ENCODE results near the gene REEP6.

REEP6 gene

DNA sequence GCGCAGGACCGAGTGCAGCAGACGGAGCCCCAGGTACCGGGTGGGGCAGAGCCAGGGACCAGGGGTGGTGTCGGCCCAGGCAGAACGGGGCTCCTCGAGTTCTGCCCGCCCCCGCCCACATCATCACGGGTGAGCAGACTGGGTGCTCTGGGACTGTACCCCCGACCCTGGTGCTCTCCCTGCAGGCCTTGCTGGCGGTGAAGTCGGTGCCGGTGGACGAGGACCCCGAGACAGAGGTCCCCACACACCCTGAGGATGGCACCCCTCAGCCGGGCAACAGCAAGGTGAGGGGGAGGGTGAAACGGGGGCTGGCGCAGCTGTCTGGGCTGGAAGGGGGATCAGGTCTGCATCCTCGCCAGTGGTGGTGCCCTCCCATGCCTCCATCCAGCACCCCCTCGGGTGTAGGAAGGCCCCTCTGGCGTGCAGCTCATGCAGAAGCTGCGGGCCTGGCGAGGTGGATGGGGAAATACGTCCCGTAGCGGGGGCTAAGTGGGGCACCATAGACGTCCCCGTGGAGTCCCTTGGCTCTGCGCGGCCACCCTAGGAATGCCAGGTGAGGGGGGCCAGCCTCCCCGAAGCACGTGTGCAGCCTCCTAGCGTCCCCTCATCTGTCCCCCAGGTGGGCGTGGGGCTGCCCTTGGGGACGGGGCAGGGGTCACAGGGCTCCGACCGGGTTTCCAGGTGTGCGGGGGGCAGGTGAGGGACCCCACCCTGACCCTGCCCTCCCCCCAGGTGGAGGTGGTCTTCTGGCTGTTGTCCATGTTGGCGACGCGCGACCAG lies 34.7 kb upstream of the REEP6 start:
- no peak for DNase-seq (ENCODE audit: low read depth)

- DNase-seq (ENCODE audit: low read depth) = no peak
Observed at GRCh38 chr19:1457031-1457739, 33.8 kb upstream of the REEP6 start.

DNA sequence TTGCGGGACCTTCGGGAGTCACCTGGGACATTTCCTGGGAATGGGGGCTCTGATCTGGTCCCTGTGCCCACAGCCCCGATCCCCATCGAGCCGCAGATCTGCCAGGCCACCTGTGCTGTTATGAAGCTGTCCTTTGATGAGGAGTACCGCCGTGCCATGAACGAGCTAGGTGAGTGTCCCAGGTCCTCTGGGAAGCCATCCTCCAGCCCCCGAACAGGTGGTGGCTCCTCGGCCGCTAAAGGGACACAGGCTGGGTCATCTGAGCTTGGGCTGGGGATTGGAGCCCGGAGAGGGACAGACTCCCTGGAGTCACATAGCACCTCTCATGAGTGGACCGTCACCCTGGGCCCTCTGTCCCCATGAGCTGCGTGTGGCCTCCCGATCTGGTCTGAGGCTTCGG lies 33.1 kb upstream of the REEP6 start:
- DNase-seq (ENCODE audit: low read depth) = no peak

- no peak for DNase-seq (ENCODE audit: low read depth)
Observed at GRCh38 chr19:1459479-1459878, 31.5 kb upstream of the REEP6 start.

DNA sequence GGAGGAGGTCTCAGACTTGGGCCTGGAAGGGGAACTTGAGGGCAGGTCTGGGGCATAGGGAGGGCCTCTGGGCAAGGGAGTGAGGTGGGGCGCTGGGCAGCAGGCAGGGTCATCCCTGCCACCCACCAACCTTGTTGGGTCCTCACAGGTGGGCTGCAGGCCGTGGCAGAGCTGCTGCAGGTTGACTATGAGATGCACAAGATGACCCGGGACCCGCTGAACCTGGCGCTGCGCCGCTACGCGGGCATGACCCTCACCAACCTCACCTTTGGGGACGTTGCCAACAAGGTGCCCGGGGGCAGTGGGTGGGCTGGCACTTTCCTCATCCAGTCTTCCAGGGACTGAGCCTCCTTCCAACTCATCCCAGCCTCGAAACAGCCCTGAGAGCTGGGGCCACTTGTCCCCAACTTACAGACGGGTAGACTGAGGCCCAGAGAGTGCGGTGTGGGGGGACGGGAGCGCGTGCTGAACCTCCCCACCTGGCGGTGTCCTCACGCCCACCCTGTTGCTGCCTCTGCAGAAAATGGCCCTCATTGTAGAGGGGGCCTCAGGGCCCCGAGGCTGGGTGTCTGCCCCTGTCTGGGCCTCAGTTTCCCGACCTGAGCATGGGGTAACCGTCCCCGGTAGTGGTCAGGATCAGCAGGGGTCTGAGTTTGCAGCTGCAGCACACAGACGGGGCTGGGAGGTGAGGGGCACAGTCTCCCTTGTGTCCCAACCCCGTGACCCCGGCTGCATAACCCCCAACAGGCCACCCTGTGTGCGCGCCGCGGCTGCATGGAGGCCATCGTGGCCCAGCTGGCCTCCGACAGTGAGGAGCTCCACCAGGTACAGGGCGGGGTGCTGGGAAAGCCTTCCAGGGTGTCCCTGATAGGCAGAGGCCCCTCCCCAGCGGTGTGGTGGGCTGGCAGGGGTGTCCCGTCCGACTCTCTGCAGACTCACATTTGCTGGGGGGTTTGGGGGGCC lies 30.7 kb upstream of the REEP6 start:
- DNase-seq (ENCODE audit: low read depth) = no peak

DNA sequence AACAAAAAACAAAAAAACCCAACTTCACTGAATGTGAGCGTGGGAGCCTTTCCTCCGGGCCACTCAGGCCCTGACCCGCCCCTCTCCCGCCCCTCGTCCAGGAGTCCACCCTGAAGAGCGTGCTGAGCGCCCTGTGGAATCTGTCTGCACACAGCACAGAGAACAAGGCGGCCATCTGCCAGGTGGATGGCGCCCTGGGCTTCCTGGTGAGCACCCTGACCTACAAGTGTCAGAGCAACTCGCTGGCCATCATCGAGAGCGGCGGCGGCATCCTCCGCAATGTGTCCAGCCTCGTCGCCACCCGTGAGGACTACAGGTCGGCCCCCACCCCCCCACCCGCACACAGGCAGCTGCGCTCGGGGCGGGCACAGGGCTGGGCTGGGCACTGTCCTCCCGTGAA lies 29.1 kb upstream of the REEP6 start:
- DNase-seq (ENCODE audit: low read depth) = no peak

GRCh38 chr19:1465191-1466016 lies 25.6 kb upstream of the REEP6 start:
- no peak for DNase-seq (ENCODE audit: low read depth)

DNA sequence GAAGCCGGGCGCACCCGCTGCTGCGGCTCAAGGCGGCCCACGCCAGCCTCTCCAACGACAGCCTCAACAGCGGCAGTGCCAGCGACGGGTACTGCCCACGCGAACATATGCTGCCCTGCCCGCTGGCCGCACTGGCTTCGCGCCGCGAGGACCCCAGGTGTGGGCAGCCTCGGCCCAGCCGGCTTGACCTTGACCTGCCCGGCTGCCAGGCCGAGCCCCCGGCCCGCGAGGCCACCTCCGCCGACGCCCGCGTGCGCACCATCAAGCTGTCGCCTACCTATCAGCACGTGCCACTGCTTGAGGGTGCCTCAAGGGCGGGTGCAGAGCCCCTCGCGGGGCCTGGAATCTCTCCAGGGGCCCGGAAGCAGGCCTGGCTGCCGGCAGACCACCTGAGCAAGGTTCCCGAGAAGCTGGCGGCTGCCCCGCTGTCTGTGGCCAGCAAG lies 24.9 kb upstream of the REEP6 start:
- DNase-seq (ENCODE audit: low read depth) = no peak

DNA sequence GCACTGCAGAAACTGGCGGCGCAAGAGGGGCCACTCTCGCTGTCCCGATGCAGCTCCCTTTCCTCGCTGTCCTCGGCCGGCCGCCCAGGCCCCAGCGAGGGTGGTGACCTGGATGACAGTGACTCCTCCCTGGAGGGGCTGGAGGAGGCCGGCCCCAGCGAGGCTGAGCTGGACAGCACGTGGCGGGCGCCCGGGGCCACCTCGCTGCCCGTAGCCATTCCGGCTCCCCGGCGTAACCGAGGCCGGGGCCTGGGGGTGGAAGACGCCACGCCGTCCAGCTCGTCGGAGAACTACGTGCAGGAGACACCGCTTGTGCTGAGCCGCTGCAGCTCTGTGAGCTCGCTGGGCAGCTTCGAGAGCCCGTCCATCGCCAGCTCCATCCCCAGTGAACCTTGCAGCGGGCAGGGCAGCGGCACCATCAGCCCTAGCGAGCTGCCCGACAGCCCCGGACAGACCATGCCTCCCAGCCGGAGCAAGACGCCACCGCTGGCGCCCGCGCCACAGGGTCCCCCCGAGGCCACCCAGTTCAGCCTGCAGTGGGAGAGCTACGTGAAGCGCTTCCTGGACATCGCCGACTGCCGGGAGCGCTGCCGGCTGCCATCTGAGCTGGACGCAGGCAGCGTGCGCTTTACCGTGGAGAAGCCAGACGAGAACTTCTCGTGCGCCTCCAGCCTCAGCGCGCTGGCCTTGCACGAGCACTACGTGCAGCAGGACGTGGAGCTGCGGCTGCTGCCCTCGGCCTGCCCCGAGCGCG lies 24.3 kb upstream of the REEP6 start:
- DNase-seq (ENCODE audit: low read depth) = no peak

DNA sequence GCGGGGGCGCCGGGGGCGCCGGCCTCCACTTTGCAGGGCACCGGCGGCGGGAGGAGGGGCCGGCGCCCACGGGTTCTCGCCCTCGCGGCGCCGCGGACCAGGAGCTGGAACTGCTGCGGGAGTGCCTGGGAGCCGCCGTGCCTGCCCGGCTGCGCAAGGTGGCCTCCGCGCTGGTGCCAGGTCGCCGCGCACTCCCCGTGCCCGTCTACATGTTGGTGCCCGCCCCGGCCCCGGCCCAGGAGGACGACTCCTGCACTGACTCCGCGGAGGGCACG lies 23.8 kb upstream of the REEP6 start:
- no peak for DNase-seq (ENCODE audit: low read depth)

GRCh38 chr19:1467490-1468273 lies 23.3 kb upstream of the REEP6 start:
- DNase-seq (ENCODE audit: low read depth) = no peak

GRCh38 chr19:1468274-1468820 lies 22.6 kb upstream of the REEP6 start:
- no peak for DNase-seq (ENCODE audit: low read depth)

DNA sequence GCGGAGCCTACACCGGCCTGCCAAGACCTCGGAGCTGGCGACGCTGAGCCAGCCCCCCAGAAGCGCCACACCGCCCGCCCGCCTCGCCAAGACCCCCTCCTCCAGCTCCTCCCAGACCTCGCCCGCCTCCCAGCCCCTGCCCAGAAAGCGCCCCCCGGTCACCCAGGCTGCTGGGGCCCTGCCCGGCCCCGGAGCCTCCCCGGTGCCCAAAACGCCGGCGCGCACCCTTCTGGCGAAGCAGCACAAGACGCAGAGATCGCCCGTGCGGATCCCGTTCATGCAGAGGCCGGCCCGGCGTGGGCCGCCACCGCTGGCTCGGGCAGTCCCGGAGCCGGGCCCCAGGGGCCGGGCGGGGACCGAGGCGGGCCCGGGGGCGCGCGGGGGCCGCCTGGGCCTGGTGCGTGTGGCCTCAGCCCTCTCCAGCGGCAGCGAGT lies 22.1 kb upstream of the REEP6 start:
- DNase-seq (ENCODE audit: low read depth) = no peak

GRCh38 chr19:1469255-1470054 lies 21.5 kb upstream of the REEP6 start:
- no peak for DNase-seq (ENCODE audit: low read depth)

- no peak for DNase-seq (ENCODE audit: low read depth)
Observed at GRCh38 chr19:1470055-1470304, 21.0 kb upstream of the REEP6 start.

- no peak for DNase-seq (ENCODE audit: low read depth)
Observed at GRCh38 chr19:1470305-1471009, 20.5 kb upstream of the REEP6 start.

DNA sequence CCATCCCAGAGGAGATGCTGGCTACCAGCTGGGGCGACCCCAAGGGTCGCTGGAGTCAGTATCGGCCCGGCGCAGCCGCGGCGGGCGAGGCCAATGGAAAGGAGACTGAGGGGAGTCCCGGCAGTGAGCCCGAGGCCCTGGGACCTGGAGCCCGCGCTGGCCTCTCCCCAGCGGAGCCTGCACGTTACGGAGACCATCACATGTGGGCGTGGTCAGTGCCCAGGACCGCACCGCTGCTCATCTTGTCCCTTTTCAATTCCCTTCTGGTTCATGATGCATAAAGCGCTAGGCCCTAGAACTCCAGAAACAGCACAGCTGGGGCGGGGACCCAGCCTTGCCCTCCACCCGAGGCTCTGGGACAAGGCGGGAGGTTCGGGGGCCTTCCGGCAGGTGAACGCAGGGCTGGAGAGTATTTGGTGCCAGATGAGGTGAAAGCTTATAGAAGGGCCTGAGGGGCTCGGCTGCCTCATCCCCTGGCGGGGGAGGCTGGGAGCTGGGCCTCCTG lies 19.9 kb upstream of the REEP6 start:
- no peak for DNase-seq (ENCODE audit: low read depth)

DNA sequence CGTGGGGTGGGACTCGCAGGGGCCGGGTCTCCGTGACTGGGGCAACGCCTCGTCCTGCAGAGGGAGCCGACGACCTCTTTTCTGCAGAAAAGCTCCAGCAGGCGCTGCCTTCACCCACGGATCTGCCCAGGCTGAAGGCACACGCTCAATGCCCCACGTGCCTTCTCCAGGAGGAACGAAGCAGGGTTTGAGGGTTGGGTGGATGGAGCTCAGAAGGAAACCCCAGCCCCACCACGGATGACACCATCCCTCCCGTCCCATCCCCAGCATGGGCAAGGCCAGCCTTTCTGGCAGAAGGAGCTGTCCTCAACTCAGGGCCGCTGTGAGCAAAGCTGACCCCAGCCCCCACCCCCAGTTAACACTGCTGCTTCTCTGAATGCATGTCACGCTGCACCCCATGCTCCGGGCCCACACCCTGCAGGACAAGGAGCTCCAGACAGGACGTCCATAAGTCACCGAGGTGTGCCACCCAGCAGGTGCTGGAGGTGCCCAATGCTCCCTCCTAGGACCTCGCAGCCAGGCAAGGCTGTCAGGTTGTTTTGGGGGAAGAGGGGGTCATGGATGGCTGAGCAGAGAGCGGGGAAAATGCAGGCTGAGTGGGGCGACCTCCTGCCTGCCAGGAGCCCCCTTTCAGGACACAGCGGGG lies 19.3 kb upstream of the REEP6 start:
- no peak for DNase-seq (ENCODE audit: low read depth)

Measured in stimulated activated CD8-positive, alpha-beta memory T cell treated with anti-CD3 and anti-CD28 coated beads, Interleukin-15, amount 100 ng/mL, for 24 hours (primary cell).